GM19324 (cell line): ENCODE results near the gene GAS2L3.
A peak's percentile ranks its signal among the peaks of the same experiment; 100 is the strongest.

ENCODE experiments used
- ATAC-seq: cut with Tn5 transposase; IDR thresholded peaks from one replicate; pipeline ENCODE4 v1.9.1; 2021; ENCODE audit warnings: mild to moderate bottlenecking, moderate library complexity; ENCODE audit not compliant: unreplicated experiment, low FRiP score

GAS2L3 gene

DNA sequence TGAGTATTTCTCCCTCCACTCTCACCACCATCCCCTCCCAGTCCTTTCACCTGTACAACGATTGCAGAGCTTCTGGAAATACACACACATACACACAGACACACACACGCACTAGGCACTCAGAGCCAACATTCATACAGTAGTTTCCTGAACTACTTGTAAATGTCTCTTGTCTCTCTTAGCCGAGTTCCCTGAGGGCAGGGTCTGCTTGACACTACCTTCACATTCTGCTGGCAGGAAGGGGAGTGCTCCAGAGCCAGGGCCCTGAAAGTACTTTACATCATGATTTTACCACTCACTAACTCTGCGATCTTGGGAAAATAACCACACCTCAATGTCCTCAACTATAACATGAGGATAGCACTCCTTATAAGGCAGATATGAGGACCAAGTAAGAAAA is 82.7 kb downstream of the GAS2L3 start:
- no peak for ATAC-seq

DNA sequence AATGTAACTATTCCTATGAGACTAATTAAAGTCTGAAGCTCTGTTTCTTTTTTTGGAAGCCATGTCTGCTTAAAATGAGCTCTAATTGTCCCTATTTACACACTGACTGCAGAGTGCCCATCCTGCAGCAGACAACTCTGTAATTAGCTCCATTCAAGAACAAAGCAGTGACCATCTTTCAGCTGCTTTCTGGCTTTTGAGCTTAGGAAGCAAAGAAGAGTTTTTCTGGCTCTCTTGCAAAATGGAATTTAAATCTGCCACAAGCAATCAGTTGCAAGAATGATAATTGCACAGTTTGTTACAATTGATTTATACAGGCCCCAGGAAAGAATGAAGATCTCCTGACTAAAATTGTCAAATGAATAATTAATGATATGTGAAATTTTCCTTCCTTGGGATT is 83.4 kb downstream of the GAS2L3 start:
- ATAC-seq, result no peak

DNA sequence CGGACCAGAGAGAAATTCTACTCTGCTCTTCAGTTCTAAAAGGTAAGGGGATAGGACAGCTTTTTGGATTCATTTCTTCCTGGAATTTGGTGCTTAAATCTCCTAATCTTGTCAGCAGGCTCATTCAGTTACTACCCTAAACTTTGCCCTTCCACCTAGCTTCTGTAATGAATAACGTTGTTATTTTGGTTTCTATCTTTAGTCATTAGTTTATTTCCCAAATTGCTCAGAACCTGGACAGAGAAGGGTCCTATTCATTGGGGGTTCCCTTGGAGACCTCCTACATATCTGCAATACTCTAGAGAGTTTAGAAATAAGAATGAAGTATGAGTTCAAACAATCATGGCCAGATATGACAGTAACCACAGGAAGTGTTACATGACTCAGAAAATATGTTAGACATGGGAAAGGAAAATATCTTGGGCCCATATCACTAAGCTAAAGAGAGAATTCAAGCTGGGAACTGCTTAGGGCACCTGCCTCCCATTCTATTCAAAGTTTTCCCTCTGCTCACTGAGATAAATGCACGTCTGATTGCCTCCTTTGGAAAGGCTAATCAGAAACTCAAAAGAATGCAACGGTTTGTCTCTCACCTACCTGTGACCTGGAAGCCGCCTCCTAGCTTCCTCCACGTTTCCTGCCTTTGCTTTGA is 87.9 kb downstream of the GAS2L3 start:
- ATAC-seq, result no peak

DNA sequence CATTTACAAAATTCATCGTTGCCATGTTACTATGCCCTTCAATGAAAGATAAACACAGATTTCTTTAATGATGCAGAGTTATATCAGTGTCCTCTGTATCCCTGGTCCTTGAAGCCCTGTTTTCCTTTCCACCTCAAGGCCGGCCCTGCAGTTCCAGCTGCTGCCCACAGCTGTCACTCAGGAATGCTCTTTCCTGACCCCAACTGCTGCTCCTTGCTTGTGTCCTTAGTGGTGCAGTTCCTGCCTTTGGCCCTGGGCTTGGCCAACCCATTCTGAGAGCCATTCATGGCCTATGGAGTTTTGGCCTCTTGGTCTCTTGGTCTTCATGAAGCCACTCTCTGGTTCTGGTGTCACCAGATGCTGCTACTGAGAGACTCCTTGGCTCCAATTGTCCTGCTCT is 93.1 kb downstream of the GAS2L3 start:
- ATAC-seq, result no peak

DNA sequence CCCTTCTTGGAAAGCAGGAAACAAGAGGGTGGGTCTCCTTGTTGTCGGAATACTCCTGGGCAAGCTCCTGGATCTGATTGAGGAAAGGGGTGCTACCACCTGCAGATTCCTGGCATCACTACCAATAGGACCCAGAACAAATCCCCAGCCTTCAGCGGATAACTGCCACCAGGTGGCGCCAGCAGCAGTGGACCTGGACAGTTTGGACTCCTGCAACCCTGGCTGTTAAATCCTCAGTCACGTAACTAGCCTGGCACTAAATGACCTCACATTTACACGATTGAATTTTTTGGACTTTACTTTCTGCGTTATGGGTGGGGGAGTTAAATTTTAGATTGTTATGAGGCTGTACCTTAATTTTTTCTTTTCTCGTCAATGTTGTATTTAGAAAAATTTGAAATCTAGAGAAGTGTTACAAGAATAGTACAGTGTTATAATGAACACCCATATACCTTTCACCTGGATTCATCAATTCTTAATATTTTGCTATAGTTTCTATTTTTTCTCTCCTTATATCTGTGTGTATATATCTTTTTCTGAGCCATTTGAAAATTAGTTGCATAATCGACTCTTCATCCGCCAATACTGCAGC is 95.6 kb downstream of the GAS2L3 start:
- ATAC-seq, result peak; percentile 81

DNA sequence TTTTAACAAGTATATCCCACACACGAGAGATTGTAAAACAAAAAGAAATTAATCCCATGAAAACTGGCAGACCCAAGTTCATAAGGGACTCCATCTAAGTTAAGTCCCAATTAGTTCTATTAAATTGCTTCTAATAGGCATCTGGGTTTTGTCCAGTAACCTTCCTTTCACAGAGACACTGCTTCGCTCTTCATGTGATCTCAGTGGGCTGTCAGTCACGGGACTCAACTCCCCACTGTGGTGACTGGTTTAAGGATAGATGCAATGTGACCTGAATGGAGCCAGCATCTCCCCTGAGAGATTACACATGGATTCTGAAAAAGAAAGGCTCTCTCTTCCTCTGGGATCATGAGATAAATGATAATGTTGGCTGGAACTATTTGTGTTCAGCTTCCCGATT is 96.4 kb downstream of the GAS2L3 start:
- ATAC-seq, result no peak

DNA sequence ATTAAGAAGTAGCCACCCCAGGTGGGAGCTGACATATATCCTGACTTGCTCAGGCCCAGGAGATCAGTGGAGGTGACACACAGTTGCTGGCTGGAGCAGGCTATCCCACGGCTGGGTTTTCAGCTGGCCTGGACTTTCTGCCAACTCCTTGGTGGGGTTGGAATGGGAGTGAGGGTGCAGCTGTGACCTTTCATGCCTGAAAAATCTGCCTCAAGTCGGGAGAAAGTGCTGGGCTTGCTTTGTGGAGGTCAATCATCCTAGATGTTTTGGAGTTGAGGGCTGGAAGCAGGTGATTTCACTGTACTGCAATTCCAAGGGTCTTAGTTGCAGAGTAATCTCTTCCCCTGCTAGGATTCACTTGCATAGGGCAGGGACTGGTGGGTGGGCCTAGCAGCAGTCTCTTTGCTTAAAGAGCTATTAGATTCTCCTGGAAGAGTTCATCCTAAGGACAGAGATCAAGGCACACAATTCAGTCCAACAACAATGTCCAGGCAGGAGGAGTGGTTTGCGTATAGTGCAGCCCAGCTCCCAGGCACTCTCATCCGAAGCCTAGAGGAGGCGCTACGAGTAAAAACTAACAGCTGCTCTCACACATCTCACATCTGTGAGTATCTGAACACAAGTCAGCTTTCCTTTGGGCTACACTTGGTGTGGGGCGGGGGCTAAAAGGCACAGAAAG is 98.1 kb downstream of the GAS2L3 start:
- ATAC-seq, result no peak

DNA sequence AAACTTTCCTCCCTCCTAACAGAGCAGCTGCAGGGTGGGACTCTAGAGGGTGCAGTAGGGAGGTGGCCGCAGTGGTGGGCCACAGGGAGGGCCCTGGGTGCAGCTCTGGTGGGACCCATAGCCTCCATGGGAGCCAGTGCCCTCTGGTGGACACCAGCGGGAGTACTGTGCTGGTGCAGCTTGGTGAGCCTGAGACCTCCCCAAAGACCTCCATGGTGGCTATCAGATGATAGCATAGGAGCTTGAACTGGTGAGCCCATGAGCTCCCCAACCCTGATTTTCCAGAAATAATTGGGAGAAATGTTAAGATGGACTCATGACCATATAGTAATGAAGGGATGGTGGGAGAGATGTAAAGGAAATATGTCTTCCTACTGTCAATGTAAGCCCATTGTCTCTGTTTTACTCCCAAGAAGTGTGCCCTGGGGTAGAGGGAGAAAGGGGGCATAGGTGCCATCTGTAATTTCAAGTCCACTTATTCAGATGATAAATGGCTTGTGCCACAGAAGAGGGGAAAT is 98.7 kb downstream of the GAS2L3 start:
- no peak for ATAC-seq

DNA sequence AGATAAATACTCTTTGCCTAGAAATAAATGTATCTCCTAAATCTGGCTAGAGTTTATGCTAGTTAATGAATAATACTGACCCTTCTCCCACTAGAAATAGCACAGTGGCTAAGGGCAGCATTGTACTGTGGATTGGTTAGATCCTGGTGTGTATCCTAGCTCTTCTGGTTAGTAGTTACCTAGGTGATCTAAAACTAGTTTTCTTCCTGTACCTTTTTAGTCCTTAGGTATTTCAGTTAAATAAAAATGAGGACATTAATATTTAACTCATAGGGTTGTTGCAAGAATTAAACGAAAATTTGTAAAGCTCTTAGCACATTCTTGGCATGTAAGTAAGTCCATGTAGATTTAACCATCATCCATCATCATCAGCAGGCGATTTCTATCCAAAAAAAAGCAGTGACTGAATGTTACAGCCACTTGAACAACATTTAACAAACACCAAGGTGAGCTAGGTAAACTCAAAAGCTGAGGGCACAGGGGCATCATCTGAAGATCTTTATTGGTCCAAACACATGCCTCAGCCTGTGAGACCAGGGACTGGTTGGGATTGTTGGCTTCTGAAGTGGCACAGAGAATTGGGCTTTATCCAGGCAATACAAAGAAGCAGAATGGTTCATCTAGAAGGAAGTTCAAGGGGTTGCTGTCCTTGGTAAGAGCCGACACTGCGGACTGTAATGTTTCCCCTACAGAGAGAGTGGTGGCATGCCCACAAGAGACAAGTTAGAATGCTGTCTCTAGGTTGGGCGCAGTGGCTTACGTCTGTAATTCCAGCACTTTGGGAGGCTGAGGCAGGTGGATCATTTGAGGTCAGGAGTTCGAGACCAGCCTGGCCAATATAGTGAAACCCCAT is 100.8 kb downstream of the GAS2L3 start:
- ATAC-seq, result no peak
